ENCODE data around the gene COQ9. TPM values are rescaled to one million over a fixed set of nuclear protein-coding genes. Genes with fewer than 3 reads are reported as not detected.

The COQ9 gene
- total RNA-seq, 1 experiment from 2014 or later: 69.7 TPM

- ChIA-PET CTCF (no interaction called here), POLR2A (ENCODE audit: low non-redundant PET) (no interaction called here)
- BruUV-seq (replicated peaks): no TSS peak
- H3K36me3 ChIP-seq (ENCODE audit: insufficient read depth, low read length, poor library complexity, severe bottlenecking): no peaks in the 10 kb centered on the region
- H3K9me3 ChIP-seq (ENCODE audit: low read depth, low read length, poor library complexity, severe bottlenecking): no peaks in the 10 kb centered on the region
- no peak overlapping the region for H3K27ac ChIP-seq (ENCODE audit: low read depth, low read length, poor library complexity, severe bottlenecking)
- H3K4me1 ChIP-seq (ENCODE audit: insufficient read depth, low read length, poor library complexity, severe bottlenecking): no peaks in the 10 kb centered on the region
- no peak for DNase-seq (ENCODE audit: low spot score)
- H3K27me3 ChIP-seq (replicated peaks; ENCODE audit: insufficient read depth, low read depth, low read length, poor library complexity): no peaks in the 10 kb centered on the region
- no peak overlapping the region for H3K4me3 ChIP-seq (ENCODE audit: low read depth, low read length, poor library complexity, severe bottlenecking)
- intact Hi-C loops (cut with micrococcal nuclease; ENCODE audit: unreplicated experiment): no loop called here
- no peak for TF ChIP-seq CTCF (conservative IDR thresholded peaks at IDR 0.05; ENCODE audit: low read depth, low read length)
- no peak for TF ChIP-seq EZH2 (IDR thresholded peaks at IDR 0.05; ENCODE audit: borderline replicate concordance, low read depth, low read length, poor library complexity, severe bottlenecking)
These were observed 56.7 kb downstream of the COQ9 start for GRCh38 chr16:57504001-57504400.

- Histone ChIP-seq H3K4me1 (ENCODE audit: insufficient read depth, low read length, poor library complexity, severe bottlenecking) (no peaks in the 10 kb centered on the region), H3K27ac (ENCODE audit: low read depth, low read length, poor library complexity, severe bottlenecking) (no peak overlapping the region), H3K36me3 (ENCODE audit: insufficient read depth, low read length, poor library complexity, severe bottlenecking) (no peaks in the 10 kb centered on the region), H3K27me3 (replicated peaks; ENCODE audit: insufficient read depth, low read depth, low read length, poor library complexity) (no peaks in the 10 kb centered on the region), H3K4me3 (ENCODE audit: low read depth, low read length, poor library complexity, severe bottlenecking) (no peak overlapping the region), H3K9me3 (ENCODE audit: low read depth, low read length, poor library complexity, severe bottlenecking) (no peaks in the 10 kb centered on the region)
- intact Hi-C loops (cut with micrococcal nuclease; ENCODE audit: unreplicated experiment): no loop called here
- BruUV-seq (replicated peaks): no TSS peak
- no peak for TF ChIP-seq CTCF (conservative IDR thresholded peaks at IDR 0.05; ENCODE audit: low read depth, low read length)
- TF ChIP-seq EZH2 (IDR thresholded peaks at IDR 0.05; ENCODE audit: borderline replicate concordance, low read depth, low read length, poor library complexity, severe bottlenecking): no peak
- POLR2A ChIA-PET (ENCODE audit: low non-redundant PET): no interaction called here
- CTCF ChIA-PET: no interaction called here
- no peak for DNase-seq (ENCODE audit: low spot score)
These were observed 57.2 kb downstream of the COQ9 start for GRCh38 chr16:57504491-57504890.

- TF ChIP-seq CTCF (conservative IDR thresholded peaks at IDR 0.05; ENCODE audit: low read depth, low read length): no peak
- TF ChIP-seq EZH2 (IDR thresholded peaks at IDR 0.05; ENCODE audit: borderline replicate concordance, low read depth, low read length, poor library complexity, severe bottlenecking): no peak
- Histone ChIP-seq H3K9me3 (ENCODE audit: low read depth, low read length, poor library complexity, severe bottlenecking) (no peaks in the 10 kb centered on the region), H3K36me3 (ENCODE audit: insufficient read depth, low read length, poor library complexity, severe bottlenecking) (no peaks in the 10 kb centered on the region), H3K27ac (ENCODE audit: low read depth, low read length, poor library complexity, severe bottlenecking) (no peak overlapping the region), H3K4me3 (ENCODE audit: low read depth, low read length, poor library complexity, severe bottlenecking) (no peak overlapping the region), H3K4me1 (ENCODE audit: insufficient read depth, low read length, poor library complexity, severe bottlenecking) (no peaks in the 10 kb centered on the region), H3K27me3 (replicated peaks; ENCODE audit: insufficient read depth, low read depth, low read length, poor library complexity) (no peaks in the 10 kb centered on the region)
- POLR2A ChIA-PET (ENCODE audit: low non-redundant PET): interaction anchor here (0.6 kb wide), 1 partner anchor 58 kb away, joined by 4 read pairs; the partner anchor contains the start of genes CIAPIN1 and COQ9
- intact Hi-C loops (cut with micrococcal nuclease; ENCODE audit: unreplicated experiment): no loop called here
- no TSS peak for BruUV-seq (replicated peaks)
- CTCF ChIA-PET: no interaction called here
- no peak for DNase-seq (ENCODE audit: low spot score)
These were observed 57.9 kb downstream of the COQ9 start for GRCh38 chr16:57505169-57505568.

Data from A673 (cell line).